Peyer's patch (tissue), 4 donors: Measurements from ENCODE around the gene C2CD4C.

Experiments used
- POLR2A ChIP-seq, 2 donors: fragments of 450-650 bp; IDR thresholded peaks; one replicate each; pipeline ENCODE4 v1.5.1; 2017; ENCODE audit warnings: antibody characterized with exemption in 2 of 2, mild to moderate bottlenecking in 2 of 2, moderate library complexity in 2 of 2
- TF ChIP-seq, protein P1 (sequence below), 6 experiments: fragments of 450-650 bp in 4 of 6; fragments of 200-600 bp in 2 of 6; sonication (generic) in 1 of 6; IDR thresholded peaks; one replicate each; pipeline ENCODE4 v1.5.1; 2017 to 2019; ENCODE audit warnings: antibody characterized with exemption in 6 of 6, mild to moderate bottlenecking in 3 of 6, moderate library complexity in 1 of 6

DNA sequence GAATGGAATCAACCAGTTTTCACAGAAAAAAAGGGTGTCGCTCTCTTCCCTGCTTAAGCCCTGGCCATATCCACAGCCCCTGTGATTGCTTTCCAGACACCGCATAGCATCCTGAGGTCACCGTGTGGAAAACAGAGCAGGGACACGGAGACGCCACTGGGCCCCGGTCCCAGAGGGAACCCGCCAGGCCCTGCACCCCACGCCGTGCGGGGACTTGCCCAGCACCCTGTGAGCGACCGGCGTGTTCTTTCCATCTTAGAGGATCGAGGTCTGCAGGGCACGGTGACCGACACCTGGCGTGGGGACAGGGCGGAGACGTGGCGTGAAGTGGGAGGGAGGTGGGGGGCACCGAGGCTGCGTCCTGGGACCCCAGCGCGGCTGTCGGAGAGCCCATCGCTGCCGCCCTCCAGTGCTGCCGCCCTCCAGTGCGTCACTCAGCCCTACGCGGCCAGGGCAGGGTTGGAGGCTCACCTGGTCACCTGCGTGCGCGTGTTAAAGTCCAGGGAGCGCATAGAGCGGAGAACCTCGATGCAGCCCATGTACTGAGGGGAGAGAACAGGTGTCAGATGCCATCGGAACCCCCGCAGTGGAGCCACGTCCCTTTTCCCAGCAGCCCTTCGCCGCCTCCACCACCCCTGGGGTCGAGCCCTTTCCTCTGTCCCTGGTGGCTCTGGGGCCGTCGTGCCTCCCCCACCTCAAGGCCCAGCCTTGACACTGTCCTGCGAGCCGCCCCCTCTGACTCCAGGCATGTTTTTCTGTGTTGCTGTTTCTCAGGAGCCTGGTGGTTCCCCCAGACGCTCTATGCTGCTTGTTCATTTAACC is 31.7 kb upstream of the C2CD4C start:
- TF ChIP-seq, protein P1, sequence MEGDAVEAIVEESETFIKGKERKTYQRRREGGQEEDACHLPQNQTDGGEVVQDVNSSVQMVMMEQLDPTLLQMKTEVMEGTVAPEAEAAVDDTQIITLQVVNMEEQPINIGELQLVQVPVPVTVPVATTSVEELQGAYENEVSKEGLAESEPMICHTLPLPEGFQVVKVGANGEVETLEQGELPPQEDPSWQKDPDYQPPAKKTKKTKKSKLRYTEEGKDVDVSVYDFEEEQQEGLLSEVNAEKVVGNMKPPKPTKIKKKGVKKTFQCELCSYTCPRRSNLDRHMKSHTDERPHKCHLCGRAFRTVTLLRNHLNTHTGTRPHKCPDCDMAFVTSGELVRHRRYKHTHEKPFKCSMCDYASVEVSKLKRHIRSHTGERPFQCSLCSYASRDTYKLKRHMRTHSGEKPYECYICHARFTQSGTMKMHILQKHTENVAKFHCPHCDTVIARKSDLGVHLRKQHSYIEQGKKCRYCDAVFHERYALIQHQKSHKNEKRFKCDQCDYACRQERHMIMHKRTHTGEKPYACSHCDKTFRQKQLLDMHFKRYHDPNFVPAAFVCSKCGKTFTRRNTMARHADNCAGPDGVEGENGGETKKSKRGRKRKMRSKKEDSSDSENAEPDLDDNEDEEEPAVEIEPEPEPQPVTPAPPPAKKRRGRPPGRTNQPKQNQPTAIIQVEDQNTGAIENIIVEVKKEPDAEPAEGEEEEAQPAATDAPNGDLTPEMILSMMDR (IDR thresholded peaks at IDR 0.05): no peak
- no peak for TF ChIP-seq POLR2A (IDR thresholded peaks at IDR 0.05)
